Muscle of leg (tissue), 11 donors: Measurements from ENCODE around the gene LARGE1. TPM values are rescaled to one million over a fixed set of nuclear protein-coding genes. Genes with fewer than 3 reads are reported as not detected.

Experiments used
- DNase-seq: peaks from one replicate; pipeline ENCODE4 v3.0.0; 2013
- H3K27ac ChIP-seq: one replicate; pipeline ENCODE4 v1.5.1; 2013; ENCODE audit warnings: mild to moderate bottlenecking, low read length, control low read depth
- H3K27me3 ChIP-seq: one replicate; pipeline ENCODE4 v1.6.1; 2013; ENCODE audit warnings: low read length; ENCODE audit not compliant: control insufficient read depth, insufficient read depth
- H3K36me3 ChIP-seq: one replicate; pipeline ENCODE4 v1.6.1; 2013; ENCODE audit warnings: low read length; ENCODE audit not compliant: control insufficient read depth, insufficient read depth
- H3K4me1 ChIP-seq: one replicate; pipeline ENCODE4 v1.6.1; 2013; ENCODE audit warnings: low read length; ENCODE audit not compliant: control insufficient read depth, insufficient read depth
- H3K4me3 ChIP-seq: one replicate; pipeline ENCODE4 v1.5.1; 2013; ENCODE audit warnings: low read length, control low read depth
- H3K9me3 ChIP-seq: replicated peaks from 2 replicates; pipeline ENCODE4 v1.6.1; 2013; ENCODE audit warnings: low read depth, low read length; ENCODE audit not compliant: control insufficient read depth
- WGBS: methylation state at CpG from one replicate; pipeline ENCODE4 v1.1.5; 2013; ENCODE audit warnings: missing lambda C conversion rate; ENCODE audit not compliant: insufficient coverage; 5-methylcytosine and 5-hydroxymethylcytosine counted together
- polyA plus RNA-seq, 8 donors: library from polyadenylated mRNA; unstranded; fragments of 120-200 nt; gene quantifications; one replicate each; pipeline versions ENCODE4 v1.2.1 to v1.2.3, GENCODE V29; 2013; ENCODE audit warnings: inconsistent platforms in 1 of 8, low replicate concordance in 1 of 8; ENCODE audit not compliant: insufficient read length in 8 of 8, insufficient read depth in 1 of 8
- total RNA-seq: library from RNA; stranded (reverse); fragments of 120-200 nt; gene quantifications from one replicate; pipeline ENCODE4 v1.2.4, GENCODE V29; 2013

Gene LARGE1
- total and polyA plus RNA-seq, 9 donors = 7.7 to 14.6 (median 10.4) TPM

DNA sequence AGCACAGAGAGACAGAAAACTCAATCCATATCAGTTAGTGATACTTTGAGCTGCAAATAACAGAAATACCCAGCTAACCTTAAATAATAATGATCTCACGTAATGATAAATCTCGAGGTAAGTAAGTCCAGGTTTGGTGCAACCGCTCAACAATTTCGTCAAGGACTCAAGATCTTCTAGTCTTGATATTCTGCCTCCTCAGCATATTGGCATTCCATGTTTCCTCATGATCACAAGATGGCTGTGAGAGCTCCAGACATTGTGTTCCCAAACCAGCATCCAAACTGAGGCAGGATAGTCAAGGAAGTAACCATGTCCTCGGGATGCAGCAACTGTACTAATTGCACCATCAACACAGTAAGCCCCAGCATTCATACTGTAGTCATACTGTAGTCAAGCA lies 7.5 kb upstream of the LARGE1 start:
- no peak for DNase-seq
- H3K27me3 ChIP-seq = peaks cover 2% of the 10 kb centered on the region
- H3K4me1 ChIP-seq = peaks cover under 1% of the 10 kb centered on the region
- 89% methylated on average over 5 of the region's 5 CpGs for WGBS
- no peak overlapping the region for H3K27ac ChIP-seq
- no peaks in the 10 kb centered on the region for H3K9me3 ChIP-seq
- no peak overlapping the region for H3K4me3 ChIP-seq
- no peaks in the 10 kb centered on the region for H3K36me3 ChIP-seq

GRCh38 chr22:33925194-33925593 lies 4.9 kb upstream of the LARGE1 start:
- Histone ChIP-seq H3K36me3 (no peaks in the 10 kb centered on the region), H3K27ac (no peak overlapping the region), H3K27me3 (peaks cover 2% of the 10 kb centered on the region), H3K9me3 (no peaks in the 10 kb centered on the region), H3K4me3 (no peak overlapping the region), H3K4me1 (peaks cover 11% of the 10 kb centered on the region)
- WGBS = 80% methylated on average over 2 of the region's 4 CpGs
- no peak for DNase-seq

- no peak overlapping the region for H3K4me3 ChIP-seq
- H3K9me3 ChIP-seq = no peaks in the 10 kb centered on the region
- peaks cover 7% of the 10 kb centered on the region for H3K27me3 ChIP-seq
- DNase-seq = peak; percentile 84
- H3K36me3 ChIP-seq = no peaks in the 10 kb centered on the region
- WGBS = 28% methylated on average over 5 of the region's 17 CpGs
- no peak overlapping the region for H3K27ac ChIP-seq
- H3K4me1 ChIP-seq = peaks cover 22% of the 10 kb centered on the region
These were observed 3.5 kb upstream of the LARGE1 start for GRCh38 chr22:33923660-33924246.

DNA sequence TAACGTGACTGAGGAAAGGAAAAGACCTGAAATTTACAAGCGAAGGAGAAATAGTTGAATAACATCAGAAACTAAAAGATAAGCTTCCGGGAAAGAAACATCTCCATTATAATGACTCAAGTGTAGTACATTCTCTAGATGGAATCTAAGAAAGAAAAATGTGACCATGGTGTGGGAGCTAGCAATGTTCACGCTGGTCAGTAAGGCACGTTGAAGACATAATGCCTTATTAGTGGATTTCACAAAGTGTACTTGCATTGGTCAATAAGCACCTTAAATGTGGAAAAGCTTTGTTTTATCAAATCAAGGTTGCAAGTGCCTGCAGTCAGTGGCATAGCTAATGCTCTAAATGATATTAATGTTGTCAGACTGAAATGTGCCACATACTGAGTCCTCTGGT lies 2.8 kb upstream of the LARGE1 start:
- H3K27me3 ChIP-seq = peaks cover 9% of the 10 kb centered on the region
- no peaks in the 10 kb centered on the region for H3K9me3 ChIP-seq
- no peaks in the 10 kb centered on the region for H3K36me3 ChIP-seq
- WGBS = 0% methylated on average over 2 of the region's 5 CpGs
- H3K27ac ChIP-seq = no peak overlapping the region
- H3K4me1 ChIP-seq = peaks cover 24% of the 10 kb centered on the region
- DNase-seq = no peak
- H3K4me3 ChIP-seq = peak overlapping the region; percentile 69

DNA sequence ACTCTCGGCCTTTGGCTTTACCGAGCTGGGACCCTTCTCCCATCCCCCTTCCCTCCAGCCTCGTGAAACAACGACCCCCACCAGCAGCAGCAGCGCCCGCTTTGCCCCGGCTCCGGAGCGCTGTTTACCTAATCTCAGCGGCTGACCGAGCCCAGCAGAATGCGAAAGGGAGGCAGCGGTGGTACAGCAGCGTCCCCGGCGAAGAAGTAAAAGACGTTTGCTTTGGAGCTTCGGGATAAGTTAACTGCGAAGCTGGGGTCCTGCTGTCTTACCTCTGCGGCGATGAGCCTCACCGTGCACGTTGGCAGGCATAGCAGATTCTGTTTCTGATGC lies 2.0 kb upstream of the LARGE1 start:
- DNase-seq = peak; percentile 52
- no peaks in the 10 kb centered on the region for H3K9me3 ChIP-seq
- peak overlapping the region; percentile 69 for H3K4me3 ChIP-seq
- WGBS = 0% methylated on average over 18 of the region's 23 CpGs
- peak overlapping the region; percentile 45 for H3K27ac ChIP-seq
- H3K27me3 ChIP-seq = peaks cover 9% of the 10 kb centered on the region
- H3K4me1 ChIP-seq = peaks cover 24% of the 10 kb centered on the region
- no peaks in the 10 kb centered on the region for H3K36me3 ChIP-seq

DNA sequence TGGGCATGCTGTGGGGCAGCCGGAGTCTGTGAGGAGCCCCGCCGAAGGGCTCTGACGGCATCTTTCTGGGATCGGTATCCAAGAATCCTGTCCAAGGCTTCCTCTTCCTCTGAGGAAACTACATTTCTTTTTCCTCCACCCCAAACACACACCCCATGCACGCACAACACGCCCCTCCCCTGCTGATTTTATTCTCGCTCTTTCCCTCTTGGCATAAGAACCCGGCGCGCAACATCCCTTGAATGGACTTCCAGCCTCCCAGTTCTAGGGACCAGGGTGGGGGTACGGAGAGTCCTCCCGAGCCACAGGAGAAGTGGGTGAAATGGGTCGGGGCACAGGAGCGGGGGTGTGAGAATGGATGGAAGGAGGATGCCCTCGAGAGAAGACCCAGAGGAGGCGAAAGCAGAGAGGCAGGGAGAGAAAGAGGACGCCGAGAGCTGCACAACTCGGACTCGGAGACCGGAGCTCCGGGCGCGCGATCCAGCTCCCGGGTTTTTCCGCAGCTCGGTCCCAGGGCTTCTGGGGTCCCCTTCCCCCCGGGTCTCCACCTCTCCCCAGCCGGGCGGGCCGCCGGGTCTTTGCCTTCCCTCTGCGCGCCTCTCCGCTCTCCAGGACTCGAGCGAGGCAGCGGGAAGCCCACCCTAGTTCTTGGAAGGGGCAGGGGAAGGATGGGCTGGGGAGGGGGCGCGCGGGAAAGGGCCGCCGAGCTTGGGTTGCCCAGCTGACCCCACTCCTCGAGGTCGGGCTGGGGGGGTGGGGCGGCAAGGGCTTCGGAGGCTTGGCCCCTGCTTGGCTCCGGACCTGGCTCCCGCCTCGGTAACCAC lies 1.5 kb upstream of the LARGE1 start:
- WGBS = 0% methylated on average over 31 of the region's 52 CpGs
- no peaks in the 10 kb centered on the region for H3K9me3 ChIP-seq
- H3K4me3 ChIP-seq = peak overlapping the region; percentile 69
- H3K36me3 ChIP-seq = no peaks in the 10 kb centered on the region
- DNase-seq = peak; percentile 78
- peaks cover 9% of the 10 kb centered on the region for H3K27me3 ChIP-seq
- peaks cover 24% of the 10 kb centered on the region for H3K4me1 ChIP-seq
- peak overlapping the region; percentile 82 for H3K27ac ChIP-seq

- WGBS = under 1% methylated on average over 56 of the region's 69 CpGs
- Histone ChIP-seq H3K4me1 (peaks cover 24% of the 10 kb centered on the region), H3K27ac (peak overlapping the region; percentile 82), H3K27me3 (peaks cover 9% of the 10 kb centered on the region), H3K36me3 (no peaks in the 10 kb centered on the region), H3K9me3 (no peaks in the 10 kb centered on the region), H3K4me3 (peak overlapping the region; percentile 69)
- peak; percentile 99 for DNase-seq
These were observed 750 bp upstream of the LARGE1 start for GRCh38 chr22:33920927-33921524.

DNA sequence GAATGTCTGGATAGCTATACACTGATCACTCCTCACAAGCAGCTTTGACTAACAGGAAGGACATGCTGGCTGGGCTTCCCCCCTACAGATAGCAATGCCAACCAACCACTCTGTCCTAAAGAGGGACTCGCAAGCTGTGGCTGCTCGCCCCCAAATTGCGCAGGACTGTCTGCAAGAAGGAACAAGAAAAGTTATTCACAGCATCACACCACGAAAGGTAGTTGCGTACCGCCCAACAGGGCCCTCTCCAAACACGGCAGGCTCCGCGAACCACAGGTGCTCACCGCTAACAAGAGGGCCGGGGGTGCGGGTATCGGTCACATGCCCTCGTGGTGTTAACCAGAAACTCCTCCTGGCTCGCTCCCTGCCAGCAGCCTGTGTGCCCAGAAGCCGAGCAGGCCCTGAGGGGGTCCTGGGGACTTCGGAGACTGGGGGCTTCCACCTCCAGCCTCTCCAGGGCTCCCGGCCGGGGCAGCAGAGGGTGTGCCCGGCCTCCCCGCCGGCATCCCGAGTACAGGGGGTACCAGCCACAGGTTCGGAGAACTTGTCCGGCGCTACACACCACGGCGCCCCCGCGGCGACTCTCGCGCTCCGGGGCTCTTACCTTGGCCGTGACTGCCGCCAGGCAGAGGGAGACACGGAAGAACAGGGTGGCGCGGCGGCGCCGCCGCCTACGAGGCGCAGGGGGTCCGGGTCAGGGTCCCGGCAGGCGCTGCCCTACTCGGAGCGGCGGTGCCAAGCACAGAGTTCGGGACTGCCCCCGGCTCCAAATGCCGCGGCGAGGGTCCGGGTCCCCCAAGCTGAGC lies 682 bp downstream of the LARGE1 start:
- no peaks in the 10 kb centered on the region for H3K36me3 ChIP-seq
- peak overlapping the region; percentile 29 for H3K27ac ChIP-seq
- H3K4me1 ChIP-seq = peaks cover 24% of the 10 kb centered on the region
- peaks cover 9% of the 10 kb centered on the region for H3K27me3 ChIP-seq
- 1% methylated on average over 54 of the region's 57 CpGs for WGBS
- DNase-seq = peak; percentile 55
- H3K4me3 ChIP-seq = peak overlapping the region; percentile 66
- no peaks in the 10 kb centered on the region for H3K9me3 ChIP-seq

DNA sequence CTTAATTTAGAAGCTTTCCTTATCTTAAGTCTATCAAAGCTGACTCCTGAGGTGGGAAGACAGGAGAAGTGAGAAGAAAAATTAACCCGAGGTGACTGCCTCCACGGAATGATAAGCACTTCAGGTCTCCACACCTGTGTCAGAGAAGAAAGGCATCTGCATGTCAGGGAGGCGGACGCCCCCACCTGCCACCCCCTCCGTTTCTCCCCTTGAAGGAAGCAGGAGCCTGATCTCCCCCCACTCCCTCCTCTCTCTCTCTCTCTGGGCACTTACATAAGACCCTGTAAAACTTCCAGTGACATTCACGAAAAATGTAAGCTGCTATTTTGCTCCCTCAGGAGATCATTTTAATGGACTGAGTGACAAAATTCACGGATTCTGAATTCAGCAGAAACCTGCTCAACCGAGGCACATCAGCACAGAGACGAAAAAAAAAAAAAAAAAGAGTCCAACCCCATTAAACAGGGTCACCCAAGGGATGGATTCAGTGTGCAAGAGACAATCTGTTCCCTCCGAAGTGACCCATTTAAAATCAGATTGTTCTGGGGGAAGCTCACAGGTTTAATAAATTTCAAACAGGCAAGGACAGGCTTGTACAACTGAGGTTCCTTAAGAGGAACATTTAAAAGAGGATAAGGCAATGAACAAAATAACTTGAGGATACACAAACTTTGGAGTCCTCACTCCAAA lies 1.5 kb downstream of the LARGE1 start:
- WGBS = 60% methylated on average over 4 of the region's 10 CpGs
- Histone ChIP-seq H3K27me3 (peaks cover 7% of the 10 kb centered on the region), H3K4me3 (peak overlapping the region; percentile 66), H3K27ac (no peak overlapping the region), H3K9me3 (no peaks in the 10 kb centered on the region), H3K4me1 (peaks cover 24% of the 10 kb centered on the region), H3K36me3 (no peaks in the 10 kb centered on the region)
- no peak for DNase-seq
